ENCODE data around the gene STARD9.
A peak's percentile ranks its signal among the peaks of the same experiment; 100 is the strongest.

The STARD9 gene

DNA sequence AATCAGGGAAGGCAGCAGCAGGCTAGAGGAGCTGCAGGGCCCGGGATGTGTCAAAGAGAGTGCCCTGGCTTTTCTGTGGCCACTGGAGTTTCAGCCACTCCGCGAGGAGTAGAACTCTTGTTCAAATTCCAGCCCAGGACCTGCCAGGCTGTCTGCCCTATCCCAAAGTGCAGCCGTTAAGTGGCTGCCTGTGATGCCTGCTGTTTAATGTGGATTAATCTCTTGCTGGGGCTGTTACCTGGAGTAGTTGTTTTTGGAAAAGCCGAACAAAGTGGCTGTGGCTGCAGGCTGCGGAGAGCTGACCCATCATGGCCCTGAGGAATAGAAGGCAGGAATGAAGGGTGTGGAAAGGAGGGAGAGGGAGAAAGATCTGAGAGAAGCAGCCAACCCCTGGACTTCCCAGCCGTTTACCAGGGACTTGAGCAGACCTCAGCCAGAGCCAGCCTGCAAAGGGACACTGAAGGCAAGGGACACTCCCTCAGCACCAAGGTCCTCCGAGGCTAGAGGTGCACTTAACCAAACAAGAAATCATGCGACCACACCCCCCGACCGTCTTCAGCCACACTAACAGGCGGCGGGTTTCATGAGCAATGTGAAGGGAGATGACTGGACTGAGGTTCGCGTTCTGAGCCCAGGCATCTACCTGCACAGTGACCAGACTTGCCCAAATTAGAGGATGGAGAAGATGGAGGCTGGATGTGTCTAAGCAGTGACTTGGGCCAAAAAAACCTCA is 156.9 kb downstream of the STARD9 start:
- H3K4me3 ChIP-seq (ENCODE audit: low read depth, low read length), result no peak overlapping the region
- TF ChIP-seq CTCF (IDR thresholded peaks at IDR 0.05; ENCODE audit: low read depth, low read length), result no peak

DNA sequence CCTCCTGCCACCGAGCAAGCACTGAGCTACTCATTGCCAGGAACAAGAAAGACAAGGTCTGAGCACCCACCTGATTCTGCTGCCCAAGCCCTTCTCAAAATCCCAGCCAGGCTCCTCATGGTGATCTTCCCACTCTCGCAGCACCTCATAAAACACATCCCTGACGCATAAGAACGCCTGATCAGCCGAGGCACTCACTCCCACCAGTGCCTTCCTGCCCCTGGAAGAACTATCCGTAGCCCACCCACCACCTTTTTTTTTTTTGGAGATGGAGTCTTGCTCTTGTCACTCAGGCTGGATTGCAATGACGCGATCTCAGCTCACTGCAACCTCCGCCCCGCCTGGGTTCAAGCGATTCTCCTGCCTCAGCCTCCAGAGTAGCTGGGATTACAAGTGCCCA is 157.6 kb downstream of the STARD9 start:
- no peak overlapping the region for H3K4me3 ChIP-seq (ENCODE audit: low read depth, low read length)
- TF ChIP-seq CTCF (IDR thresholded peaks at IDR 0.05; ENCODE audit: low read depth, low read length), result no peak

DNA sequence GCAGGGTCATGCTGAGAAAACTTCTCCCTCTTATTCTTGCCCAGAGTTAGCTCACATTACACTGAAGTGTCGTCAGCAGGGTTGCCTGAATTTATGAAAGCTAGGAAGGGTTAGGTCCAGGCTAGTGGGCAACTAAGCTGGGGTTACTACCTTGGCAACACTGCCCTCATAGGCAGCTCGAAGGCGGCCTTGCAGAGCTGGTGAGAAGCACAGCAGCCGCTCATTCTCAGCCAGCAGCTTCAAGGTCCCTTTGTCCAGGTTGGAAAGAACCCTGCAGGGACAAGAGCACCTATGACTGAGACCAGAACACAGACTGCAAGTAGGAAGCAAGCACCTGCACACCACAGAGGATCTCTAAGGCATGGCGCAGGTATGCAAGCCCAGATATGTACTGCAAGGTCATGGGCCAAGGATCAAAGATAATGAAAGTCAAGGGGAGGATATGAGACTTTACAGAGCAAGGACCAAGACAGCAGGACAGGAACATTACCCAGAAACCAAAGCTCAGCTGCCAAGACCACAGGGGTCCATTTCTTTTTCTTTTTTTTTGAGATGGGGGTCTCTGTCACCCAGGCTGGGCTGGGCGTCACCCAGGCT is 158.8 kb downstream of the STARD9 start:
- TF ChIP-seq CTCF (IDR thresholded peaks at IDR 0.05; ENCODE audit: low read depth, low read length), result no peak
- no peak overlapping the region for H3K4me3 ChIP-seq (ENCODE audit: low read depth, low read length)

DNA sequence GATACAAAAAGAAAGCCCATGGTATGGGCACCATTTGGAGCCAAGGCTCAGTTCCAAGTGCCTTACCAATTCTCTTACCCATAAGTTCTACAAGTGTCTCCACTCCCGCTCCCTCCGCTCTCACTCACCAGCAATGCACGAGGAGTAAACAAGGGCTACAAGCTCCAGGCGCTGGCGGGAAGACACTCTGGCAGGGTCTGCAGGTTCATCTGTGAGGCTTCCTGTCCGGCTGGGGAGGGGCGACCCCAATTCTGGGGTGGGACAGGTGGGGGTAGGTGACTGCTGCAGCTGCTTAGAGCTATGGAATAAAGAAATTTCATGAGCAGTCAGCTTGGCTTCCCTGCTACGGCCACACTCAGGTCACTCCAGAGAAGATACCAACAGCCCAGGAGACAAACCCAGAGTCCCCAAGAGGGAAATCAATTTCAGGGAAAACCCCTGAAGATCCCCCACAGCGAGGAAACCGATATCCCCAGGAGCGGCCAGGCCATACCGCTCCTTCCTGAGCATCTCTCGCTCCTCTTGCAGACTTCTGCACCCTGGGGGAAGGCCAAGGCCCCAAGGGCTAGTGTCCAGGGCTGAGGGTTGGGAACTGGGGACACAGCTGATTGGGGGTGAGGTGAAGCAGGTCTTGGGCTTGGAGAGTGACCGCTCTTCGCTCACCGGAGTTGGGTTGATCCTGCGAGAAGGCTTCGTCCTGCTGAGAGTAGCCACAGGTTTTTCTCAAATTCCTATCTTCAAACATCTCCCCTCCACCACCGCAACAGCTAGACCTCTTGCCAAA is 160.2 kb downstream of the STARD9 start:
- peak overlapping the region; percentile 82 for H3K4me3 ChIP-seq (ENCODE audit: low read depth, low read length)
- no peak for TF ChIP-seq CTCF (IDR thresholded peaks at IDR 0.05; ENCODE audit: low read depth, low read length)

DNA sequence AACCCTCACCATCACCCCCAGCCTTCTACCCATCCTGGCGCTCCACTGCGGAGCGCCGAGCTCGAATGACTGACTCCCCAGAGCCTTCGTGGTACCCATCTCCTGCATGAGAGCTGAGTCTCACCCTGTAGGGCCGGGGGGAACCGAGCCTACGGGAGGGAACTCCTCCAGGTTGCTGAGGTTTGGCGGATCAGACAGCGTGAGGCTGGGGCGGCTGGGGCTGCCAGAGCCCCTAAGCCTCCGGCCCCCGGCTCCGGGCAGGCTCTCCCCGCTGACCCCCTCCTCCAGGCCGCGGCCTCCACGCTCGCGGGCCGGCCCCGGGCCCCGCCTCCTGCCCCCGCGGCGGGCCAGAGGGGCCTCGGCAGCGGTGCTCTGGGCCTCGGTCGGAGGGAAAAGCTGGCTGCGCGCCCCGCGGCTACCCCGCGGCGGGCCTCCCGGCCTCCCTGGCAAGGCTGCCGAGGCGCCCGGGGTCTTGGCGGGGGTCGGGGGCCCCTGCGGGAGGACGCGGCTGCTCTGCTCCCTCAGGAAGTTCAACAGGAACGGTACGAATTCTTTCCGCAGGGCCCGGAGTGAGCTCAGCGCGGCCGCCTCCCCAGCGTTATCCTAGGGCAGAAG is 160.9 kb downstream of the STARD9 start:
- no peak for TF ChIP-seq CTCF (IDR thresholded peaks at IDR 0.05; ENCODE audit: low read depth, low read length)

DNA sequence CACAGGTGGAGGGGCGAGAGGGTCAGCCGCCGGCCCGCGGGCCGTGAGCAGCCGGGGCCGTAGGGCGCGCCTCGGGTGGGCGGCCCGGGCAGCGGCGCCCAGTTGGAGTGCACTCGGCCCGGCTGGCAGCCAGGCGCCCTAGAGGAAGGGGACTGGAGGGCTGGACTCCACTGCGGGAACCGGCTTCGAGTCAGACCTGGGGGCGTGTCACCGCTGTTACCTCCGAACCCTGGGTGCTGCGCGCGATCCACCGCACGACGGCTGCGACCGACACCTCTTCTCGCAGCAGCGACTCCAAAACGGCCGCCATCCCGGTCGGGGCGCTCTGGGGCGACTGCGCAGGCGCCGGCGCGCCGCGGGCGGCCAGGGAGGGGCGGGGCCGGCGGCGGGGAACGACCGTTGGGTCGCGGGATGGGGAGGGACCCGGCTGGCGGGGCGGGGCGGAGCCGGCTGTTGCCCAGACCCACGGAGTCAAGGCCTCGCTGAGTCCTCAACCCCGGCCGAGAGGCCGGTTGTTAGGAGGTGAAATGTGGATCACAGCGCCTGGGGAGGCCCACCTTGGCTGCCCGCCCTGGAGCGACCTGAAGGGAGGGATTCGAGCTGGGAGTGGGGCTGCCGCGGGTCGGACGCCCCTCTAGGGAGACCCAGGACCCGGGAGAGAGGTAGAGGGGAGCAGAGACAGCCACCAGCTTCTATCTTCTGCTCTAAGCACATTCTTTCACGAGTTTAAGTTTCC is 161.6 kb downstream of the STARD9 start, which contains the start of gene CDAN1:
Gene CDAN1 (minus strand): TSS at position 336 of the 736 bp plus-strand sequence. CDS start 26 bp downstream, at position 310.
- peak within 1 kb of the TSS; percentile 82 for H3K4me3 ChIP-seq (ENCODE audit: low read depth, low read length)

More for the DNA sequence above, 160.9 kb downstream of the STARD9 start:
- H3K4me3 ChIP-seq (ENCODE audit: low read depth, low read length), result peak overlapping the region; percentile 82

More for the DNA sequence above, 161.6 kb downstream of the STARD9 start, which contains the start of gene CDAN1:
- no peak for TF ChIP-seq CTCF (IDR thresholded peaks at IDR 0.05; ENCODE audit: low read depth, low read length)

Measured in WI38 (cell line).